Activated CD4-positive, CD25-positive, alpha-beta regulatory T cell treated with anti-CD3 and anti-CD28 coated beads, Interleukin-2, amount 50 U/mL, for 16 hours (primary cell): ENCODE results near the gene POTEF.
"Not testable (repeated sequence)": the region's sequence is repeated elsewhere in the genome, so short reads cannot be mapped to it uniquely, and the experiment has no call there.

Experiments used
- DNase-seq: peaks from one replicate; pipeline ENCODE4 v3.0.0-alpha.2; 2020; ENCODE audit warnings: low read depth, low spot score

The POTEF gene

GRCh38 chr2:130152816-130153595 is 24.0 kb upstream of the POTEF start:
- no peak for DNase-seq

- not testable (repeated sequence) for DNase-seq
These were observed 23.3 kb upstream of the POTEF start for GRCh38 chr2:130152136-130152815.

GRCh38 chr2:130151145-130151512 is 22.1 kb upstream of the POTEF start:
- DNase-seq, result not testable (repeated sequence)

DNA sequence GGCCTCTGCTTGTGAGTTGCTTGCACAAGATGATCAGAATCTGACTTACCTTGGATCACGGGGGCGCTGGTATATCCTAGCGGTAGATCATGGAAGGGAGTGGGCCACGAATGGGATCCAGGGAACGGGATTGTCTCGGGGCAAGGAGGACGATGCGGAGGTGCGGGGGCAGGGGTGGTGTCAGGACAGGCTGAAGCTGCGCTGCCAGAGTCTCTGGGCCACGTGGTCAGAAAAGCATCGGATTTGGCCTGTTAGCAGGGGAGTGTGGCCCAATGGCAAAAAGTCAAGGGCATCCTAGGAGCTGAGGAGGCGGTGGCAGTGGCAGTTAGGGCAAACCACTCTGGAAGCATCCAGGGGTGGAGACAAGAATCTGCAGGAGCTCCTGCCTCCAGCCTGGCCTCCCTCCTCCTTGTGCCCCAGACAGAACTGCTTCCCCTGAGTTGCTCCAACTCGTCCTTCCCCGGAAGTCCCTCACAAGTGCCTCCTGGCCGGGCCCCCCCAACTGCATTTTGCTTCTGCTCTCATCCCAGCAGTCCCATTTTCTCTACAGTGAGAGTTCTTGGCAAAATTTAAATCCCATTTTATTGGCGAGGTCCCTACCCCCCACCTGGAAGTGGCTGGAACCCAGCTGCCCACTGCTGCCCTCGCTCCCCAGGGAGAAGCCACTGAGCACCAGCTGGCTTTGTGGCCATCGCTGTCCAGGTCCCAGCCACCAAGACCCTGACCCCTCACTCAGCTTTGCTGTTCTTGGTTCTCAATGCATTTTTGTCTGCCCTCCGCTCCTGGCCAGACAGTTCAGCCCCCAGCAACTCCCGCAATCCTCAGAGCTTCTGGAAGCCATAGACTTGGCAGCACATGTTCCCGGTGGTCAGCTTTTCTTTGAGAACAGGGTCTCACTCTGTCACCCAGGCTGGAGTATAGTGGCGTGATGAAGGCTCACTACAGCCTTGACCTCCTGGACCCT is 21.4 kb upstream of the POTEF start:
- no peak for DNase-seq

DNA sequence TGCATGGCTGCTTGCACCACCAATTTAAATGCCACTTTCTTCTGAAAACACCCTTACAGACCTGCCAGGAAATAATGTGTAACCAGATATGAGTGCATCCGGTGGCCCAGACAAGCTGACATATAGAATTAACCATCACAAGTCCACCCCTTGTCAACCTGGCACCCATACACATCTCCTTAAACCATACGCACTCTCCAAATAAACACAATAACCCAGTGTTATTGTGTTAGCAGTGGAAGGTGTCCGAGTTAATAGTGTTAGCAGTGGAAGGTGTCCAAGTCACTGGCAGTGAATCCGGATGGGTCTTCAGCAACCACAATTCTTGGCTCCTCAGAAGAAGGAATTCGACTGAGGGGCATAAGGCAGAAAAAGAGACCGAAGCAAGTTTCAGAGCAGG is 19.5 kb upstream of the POTEF start:
- DNase-seq, result not testable (repeated sequence)

- DNase-seq, result peak; percentile 20
These were observed 16.0 kb upstream of the POTEF start, which contains the start of gene CCDC74B for GRCh38 chr2:130145006-130145414. TSS of gene CCDC74B (minus strand) at chr2:130145112. CDS start at chr2:130144996, 116 bp downstream.

DNA sequence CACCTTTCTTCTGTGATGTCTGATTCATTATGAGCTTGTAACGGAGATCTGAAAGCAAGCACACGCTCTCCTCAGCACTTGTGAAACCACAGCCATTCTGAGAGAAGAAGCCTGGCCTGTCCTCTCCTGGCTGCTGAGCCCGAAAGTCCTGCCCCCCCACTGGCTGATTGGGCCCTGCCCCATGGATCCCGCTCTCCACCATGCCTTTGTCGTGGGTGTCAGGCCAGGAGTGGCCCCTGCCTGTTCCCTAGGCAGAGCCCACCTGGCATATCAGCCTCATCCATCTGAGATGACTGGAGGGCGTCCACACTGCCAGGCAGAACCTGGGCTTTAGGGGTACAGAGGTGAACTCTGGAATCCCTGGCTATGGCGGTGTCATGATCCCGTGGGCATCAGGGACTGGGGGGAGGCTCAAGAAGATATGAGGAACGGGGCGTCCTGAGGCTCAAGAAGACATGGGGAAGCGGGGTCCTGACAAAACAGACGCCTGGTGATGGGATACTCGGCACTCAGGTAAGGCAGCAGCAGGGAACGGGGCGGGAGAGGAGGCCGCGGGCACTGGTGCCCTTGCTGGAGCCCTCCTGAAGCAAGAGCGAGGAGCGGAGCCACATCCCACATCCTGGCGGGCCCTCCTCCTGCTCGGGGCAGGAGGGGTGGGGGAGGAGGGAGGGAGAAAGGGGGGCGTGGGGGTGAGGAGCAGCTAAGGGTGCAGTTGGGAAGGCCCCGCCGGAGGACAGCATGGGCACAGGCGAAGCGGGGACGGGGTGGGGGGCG is 14.4 kb upstream of the POTEF start:
- not testable (repeated sequence) for DNase-seq

DNA sequence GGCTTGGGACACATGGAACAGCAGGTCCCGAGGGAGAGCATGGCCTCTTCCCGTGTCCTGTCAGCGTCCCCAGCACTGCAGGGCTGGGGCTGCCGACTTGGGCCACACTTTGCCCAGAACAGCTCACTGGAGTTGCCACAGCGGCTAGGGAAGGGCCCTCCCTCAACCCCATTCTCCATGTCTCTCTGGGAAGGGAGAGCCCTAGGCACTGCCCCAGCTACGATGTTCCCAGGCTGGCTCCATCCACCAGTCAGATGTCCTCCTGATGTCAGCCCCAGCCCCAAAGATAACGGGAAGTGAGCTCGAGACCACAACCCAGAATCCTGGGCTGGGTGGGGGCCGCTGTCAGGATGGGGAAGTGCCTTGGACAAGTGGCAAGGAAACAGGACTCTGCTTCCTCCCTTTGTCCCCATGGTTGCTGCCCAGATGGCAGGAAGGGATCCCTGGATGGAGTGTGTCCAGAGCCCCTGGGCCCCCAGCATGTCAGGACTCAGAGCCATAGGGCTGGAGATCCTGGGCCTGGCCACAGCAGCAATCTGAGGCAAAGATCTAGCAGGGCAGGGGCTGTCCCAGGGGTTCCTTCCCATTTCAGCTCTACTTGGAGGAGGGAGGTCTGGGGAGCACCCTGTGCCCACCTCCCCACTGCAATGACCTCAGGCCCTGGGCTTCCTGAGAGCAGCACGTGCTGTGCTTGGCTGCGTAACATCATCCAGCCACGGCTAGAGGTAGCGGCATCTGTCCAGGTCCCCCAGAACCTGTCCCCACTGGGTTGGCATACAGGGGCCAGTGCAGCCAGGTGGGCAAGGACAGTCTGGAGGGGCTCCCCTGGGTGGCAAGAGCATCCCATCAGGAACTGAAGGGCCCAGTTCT is 13.6 kb upstream of the POTEF start:
- not testable (repeated sequence) for DNase-seq

DNA sequence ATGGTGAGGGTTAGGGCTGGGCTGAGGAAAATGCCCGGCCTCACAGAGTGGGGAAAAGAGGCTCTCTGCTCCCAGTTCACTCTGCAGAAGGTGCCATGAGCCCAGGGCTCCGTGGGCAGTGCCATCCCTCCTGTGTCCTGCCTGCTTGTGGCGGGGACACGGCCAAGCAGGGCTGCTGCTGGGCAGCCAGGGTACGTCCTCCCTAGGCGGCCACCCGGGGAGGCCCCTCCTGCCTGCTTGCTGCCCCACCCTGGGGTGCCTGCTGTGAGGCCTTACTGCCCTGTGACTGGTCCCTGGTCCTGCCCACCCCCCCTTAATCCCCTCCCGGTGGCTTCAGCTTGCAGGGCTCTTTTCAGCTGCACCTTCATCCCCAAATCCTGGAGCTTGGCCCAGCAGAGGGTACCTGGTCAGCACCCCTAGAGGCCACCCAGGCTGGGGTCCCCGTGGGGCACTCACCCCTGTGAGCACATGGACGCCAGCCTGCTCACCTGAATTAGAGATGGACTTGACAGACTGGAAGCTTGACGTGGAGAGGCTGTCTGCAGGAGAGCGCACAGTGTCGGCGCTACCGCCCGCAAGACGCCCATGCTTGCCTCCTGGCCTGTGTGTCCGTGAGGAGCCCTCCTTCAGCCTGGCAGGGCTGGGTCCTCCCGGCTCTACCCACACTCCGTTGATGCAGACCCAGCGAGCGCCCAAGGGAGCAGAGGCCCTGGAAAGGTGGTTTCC is 12.8 kb upstream of the POTEF start:
- DNase-seq, result not testable (repeated sequence)

DNA sequence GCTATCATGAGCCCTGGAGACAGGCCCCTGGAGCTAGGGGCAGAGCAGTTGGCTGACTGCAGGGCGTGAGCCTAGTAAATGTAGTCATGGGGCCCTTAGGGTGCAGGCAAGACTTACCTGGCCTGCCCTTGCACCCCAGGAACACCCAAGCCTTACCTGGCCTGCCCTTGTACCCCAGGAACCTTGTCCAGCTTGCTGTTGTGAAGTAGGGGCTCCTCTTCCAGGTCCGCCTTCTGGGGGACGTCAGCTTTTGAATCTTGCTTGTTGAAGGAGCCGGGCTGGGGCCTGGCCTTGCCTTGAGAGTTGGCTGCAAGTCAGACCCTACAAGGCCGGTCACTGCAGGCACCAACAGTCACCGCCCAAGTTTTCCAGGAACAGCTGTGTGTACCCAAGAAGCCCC is 12.0 kb upstream of the POTEF start:
- not testable (repeated sequence) for DNase-seq

- not testable (repeated sequence) for DNase-seq
These were observed 11.5 kb upstream of the POTEF start for GRCh38 chr2:130140516-130140915.

DNA sequence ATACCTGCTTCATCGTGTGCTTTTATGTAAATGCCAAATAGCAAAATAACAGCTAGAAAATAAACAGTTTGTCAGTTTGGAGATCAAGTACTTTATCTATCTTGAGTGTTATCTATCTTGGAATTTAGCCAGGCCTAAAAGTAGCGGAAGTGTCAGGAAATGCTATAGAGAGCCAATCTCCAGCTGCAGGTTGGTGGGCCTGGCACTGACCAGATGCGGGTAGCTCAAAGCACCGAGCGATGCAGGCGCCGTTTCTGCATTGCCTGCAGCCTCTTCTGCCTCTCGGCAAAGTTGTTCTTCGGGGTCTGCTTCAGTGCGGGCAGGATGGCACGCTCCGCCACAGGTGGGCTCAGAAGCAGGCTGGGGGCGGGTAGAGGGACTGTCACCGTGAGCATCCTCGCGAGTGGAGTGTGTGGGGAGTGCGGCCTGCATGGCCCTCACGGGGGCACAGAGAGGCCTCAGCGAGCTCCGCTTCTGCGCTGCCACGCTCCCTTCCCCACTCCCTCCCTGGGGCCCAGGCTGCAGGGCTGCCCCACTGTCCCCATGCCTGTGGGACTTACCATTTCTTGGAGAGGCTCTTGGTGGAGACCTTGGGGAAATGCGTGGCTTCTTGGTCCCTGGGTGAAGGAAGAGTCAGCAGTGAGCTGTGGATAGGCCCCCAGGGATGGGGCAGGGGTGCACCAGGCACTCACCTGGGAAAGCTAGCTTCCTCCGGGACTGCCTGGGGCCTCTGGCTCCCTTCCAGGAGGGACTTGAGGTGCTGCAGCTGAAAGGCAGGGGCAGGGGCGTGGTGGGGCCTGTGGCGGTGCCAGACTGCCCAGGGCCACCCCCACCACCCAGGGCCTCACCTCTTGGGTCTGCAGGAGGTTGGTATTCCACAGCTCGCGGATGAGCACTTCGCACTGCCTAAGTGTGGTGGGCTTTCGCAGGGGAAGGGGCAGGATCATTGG is 10.6 kb upstream of the POTEF start:
- not testable (repeated sequence) for DNase-seq

DNA sequence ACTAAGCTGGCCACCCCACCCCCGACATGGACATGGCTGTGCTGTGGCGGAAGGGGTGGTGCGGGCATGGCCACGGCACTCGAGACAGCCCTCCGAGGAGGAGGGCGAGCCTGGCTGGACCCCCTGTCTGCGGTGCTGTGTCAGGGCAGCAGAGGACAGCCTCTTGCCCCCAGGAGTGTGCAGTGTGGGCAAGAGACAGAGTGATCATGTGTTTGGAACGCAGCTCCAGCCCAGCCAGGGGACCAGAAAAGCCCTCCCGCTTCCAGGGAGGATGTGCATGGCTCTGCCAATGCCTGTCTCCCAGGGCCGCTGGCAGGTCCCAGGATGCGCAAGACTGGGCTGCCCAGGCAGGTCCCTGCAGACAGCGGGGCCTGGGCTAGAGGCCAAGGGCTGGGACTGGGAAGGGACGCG is 9.8 kb upstream of the POTEF start:
- DNase-seq, result not testable (repeated sequence)

DNA sequence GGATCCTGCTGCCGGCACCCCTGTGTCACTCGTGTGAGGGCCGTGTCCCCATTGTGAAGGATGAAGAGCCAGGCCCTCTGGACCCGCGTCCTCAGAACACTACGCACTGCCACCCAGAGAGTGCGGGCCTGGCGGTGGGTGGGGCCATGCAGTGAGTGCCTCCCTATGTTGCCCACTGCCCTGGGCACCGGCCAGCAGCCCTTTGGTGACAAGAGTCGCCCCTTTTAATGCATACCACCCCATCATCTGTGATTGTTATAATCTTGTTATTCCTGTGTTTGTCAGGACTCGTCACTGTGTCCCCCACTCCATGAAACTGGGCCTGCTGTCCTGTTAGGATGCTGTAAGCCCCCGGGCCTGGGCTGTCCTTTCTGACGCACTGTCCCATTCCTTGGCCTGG is 9.3 kb upstream of the POTEF start:
- DNase-seq, result not testable (repeated sequence)

- DNase-seq, result not testable (repeated sequence)
These were observed 8.1 kb upstream of the POTEF start for GRCh38 chr2:130137118-130137517.

DNA sequence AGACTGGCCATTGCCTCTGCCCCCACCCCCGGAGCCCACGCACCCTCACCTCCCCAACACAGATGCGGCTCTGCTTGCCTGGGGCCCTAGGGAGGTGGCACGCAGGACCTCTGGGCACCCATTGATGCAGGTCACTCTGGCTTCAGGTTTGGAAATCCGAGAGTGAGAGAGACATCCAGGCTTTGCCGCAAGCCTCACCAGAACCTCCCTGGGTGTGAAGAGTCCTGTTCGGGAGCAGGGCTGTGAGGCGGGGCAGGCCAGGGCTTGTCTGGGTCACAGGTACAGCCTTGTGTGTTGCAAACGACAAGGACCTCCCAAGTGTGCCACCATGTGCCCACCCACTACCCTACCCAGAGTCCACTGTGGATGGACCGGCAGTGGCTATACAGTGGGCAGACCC is 7.5 kb upstream of the POTEF start:
- DNase-seq, result not testable (repeated sequence)

DNA sequence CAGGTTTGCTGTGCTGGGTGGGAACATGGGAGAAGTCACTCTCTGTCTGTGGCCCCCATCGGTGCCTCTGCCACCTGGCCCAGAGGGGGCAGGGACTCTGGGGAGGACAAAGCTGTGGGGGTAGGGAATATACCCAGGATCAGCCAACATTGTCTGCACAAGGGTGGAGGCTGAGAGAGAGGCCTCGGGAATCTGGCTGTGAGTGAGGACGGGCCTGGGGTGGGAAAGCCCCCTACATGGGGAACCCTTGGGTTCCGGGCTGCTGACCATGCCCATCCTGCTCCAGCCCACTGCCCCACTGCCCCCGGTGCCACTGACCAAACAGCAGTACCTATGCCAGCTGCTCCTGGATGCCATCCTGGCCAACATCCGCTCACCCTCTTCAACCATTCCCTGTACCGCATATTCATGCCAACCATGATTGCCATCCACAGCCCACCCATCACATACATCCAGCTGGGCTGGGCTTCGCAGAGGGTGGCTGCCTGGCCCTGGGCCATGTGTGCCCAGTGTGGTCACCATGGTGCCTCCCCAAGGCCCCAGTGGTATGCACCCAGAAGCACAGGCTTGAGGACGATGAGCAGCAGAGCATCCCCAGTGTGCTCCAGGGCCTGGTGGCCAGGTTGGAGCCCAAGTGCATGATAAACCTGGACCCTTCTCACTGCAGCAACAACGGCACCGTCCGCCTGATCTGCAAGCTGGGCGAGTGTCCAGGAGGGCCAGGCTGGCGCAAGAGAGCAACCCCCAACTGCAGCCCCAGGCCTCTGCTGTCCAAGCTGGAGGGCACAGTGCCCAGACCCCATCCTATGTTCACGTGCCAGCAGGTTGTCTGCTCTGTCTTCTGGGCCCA is 6.9 kb upstream of the POTEF start:
- DNase-seq, result no peak
